Measurements from ENCODE around the gene OR5K1. TPM values are rescaled to one million over a fixed set of nuclear protein-coding genes. Genes with fewer than 3 reads are reported as not detected.

Gene OR5K1
- total RNA-seq, 1 donor from 2014 or later, result not detected

- Histone ChIP-seq H3K4me3 (no peak overlapping the region), H3F3A (ENCODE audit: low read depth) (peaks cover 6% of the 10 kb centered on the region), H3K79me2 (ENCODE audit: low read depth) (peaks cover 45% of the 10 kb centered on the region), H2AFZ (replicated peaks) (no peak overlapping the region), H3K4me1 (no peaks in the 10 kb centered on the region), H3K9ac (no peak overlapping the region), H3K36me3 (peaks cover 13% of the 10 kb centered on the region), H3K9me3 (ENCODE audit: low read depth) (no peaks in the 10 kb centered on the region), H3K27ac (no peak overlapping the region), H3K4me2 (no peak overlapping the region), H3K27me3 (no peaks in the 10 kb centered on the region), H4K20me1 (ENCODE audit: low read depth) (peaks cover 4% of the 10 kb centered on the region)
- H3K27me3 Mint-ChIP-seq (ENCODE audit: insufficient read depth, low read depth), result peaks cover 2% of the 10 kb centered on the region
- H3K36me3 Mint-ChIP-seq, result peaks cover 34% of the 10 kb centered on the region
- TF ChIP-seq EZH2phosphoT487 (IDR thresholded peaks at IDR 0.05), result no peak
- TF ChIP-seq, protein P1, sequence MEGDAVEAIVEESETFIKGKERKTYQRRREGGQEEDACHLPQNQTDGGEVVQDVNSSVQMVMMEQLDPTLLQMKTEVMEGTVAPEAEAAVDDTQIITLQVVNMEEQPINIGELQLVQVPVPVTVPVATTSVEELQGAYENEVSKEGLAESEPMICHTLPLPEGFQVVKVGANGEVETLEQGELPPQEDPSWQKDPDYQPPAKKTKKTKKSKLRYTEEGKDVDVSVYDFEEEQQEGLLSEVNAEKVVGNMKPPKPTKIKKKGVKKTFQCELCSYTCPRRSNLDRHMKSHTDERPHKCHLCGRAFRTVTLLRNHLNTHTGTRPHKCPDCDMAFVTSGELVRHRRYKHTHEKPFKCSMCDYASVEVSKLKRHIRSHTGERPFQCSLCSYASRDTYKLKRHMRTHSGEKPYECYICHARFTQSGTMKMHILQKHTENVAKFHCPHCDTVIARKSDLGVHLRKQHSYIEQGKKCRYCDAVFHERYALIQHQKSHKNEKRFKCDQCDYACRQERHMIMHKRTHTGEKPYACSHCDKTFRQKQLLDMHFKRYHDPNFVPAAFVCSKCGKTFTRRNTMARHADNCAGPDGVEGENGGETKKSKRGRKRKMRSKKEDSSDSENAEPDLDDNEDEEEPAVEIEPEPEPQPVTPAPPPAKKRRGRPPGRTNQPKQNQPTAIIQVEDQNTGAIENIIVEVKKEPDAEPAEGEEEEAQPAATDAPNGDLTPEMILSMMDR (IDR thresholded peaks at IDR 0.05), result no peak
- TF ChIP-seq EZH2 (IDR thresholded peaks at IDR 0.05), result no peak
- peaks cover 11% of the 10 kb centered on the region for H3K4me1 Mint-ChIP-seq
- no peaks in the 10 kb centered on the region for H3K9me3 Mint-ChIP-seq
- no peak overlapping the region for H3K4me3 Mint-ChIP-seq
- H3K27ac Mint-ChIP-seq, result no peak overlapping the region
- DNase-seq (ENCODE audit: low spot score), result no peak
These were observed 56.4 kb downstream of the OR5K1 start for GRCh38 chr3:98519351-98519750.

DNA sequence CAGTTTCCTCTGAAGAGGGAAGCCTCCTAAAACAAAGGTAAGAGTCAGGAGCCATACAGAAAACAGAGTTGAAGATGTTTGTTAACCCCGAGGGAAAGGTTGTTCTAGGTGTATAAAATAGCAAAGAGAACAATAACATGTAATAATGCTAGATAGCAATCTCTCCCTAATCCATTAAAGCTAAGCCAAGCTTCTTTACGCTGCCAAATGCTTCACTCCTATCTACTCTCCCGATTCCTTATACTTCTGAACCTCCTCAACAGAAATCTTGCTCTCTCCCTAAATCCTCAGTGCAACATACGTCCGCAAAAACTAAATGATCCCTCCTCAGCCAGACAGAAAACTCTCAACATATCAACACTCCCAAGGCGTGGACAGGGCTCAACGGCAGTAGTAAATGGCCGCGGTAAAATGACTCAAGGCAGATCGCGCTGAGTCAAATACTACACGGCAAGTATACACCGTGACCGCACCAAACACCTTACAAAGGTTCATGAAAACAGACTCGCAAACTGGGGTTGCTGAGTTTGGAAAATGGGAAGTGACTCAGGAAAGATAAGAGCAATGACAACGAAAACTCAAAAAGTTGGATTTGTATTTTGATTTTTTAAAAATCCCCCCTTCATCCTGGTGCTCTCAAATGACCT lies 59.0 kb downstream of the OR5K1 start:
- Histone ChIP-seq H3K4me2 (peak overlapping the region; percentile 84), H3K36me3 (peaks cover 7% of the 10 kb centered on the region), H3K9me3 (ENCODE audit: low read depth) (no peaks in the 10 kb centered on the region), H3K4me1 (no peaks in the 10 kb centered on the region), H2AFZ (replicated peaks) (peak overlapping the region; percentile 68), H3K4me3 (peak overlapping the region; percentile 69), H3K27ac (peak overlapping the region; percentile 74), H3K9ac (peak overlapping the region; percentile 42), H4K20me1 (ENCODE audit: low read depth) (peaks cover 4% of the 10 kb centered on the region), H3K27me3 (peaks cover 19% of the 10 kb centered on the region), H3F3A (ENCODE audit: low read depth) (peaks cover 6% of the 10 kb centered on the region), H3K79me2 (ENCODE audit: low read depth) (peaks cover 45% of the 10 kb centered on the region)
- DNase-seq (ENCODE audit: low spot score), result peak; percentile 60
- Mint-ChIP-seq H3K4me1 (peaks cover 11% of the 10 kb centered on the region), H3K4me3 (peak overlapping the region; percentile 97), H3K27me3 (ENCODE audit: insufficient read depth, low read depth) (peaks cover 4% of the 10 kb centered on the region), H3K27ac (peak overlapping the region; percentile 92), H3K36me3 (peaks cover 23% of the 10 kb centered on the region), H3K9me3 (no peaks in the 10 kb centered on the region)
- TF ChIP-seq EZH2phosphoT487 (IDR thresholded peaks at IDR 0.05) (no peak), EZH2 (IDR thresholded peaks at IDR 0.05) (no peak)
- TF ChIP-seq, protein P1 (IDR thresholded peaks at IDR 0.05), result no peak

Other genes starting within 250 kb of the OR5K1 start
- not detected in 2 replicates for gene OR5H6, start 199.0 kb upstream of the OR5K1 start, total RNA-seq (ENCODE audit: low replicate concordance)
- not detected in 2 replicates for gene OR5H2, start 180.7 kb upstream of the OR5K1 start, total RNA-seq (ENCODE audit: low replicate concordance)
- gene OR5K4, start 109.3 kb upstream of the OR5K1 start, total RNA-seq (ENCODE audit: low replicate concordance), result not detected in 2 replicates
- not detected in 2 replicates for gene OR5K3, start 72.5 kb upstream of the OR5K1 start, total RNA-seq (ENCODE audit: low replicate concordance)
- gene OR5K2, start 34.5 kb downstream of the OR5K1 start, total RNA-seq (ENCODE audit: low replicate concordance), result not detected in 2 replicates
- 110 and 176 TPM in 2 replicates for gene CLDND1, start 59.7 kb downstream of the OR5K1 start, total RNA-seq (ENCODE audit: low replicate concordance)
- gene GPR15, start 68.8 kb downstream of the OR5K1 start, total RNA-seq (ENCODE audit: low replicate concordance), result not detected in 2 replicates
- gene CPOX, start 130.4 kb downstream of the OR5K1 start, total RNA-seq (ENCODE audit: low replicate concordance), result 26.3 and 31.3 TPM in 2 replicates

Measured in neural progenitor cell (in vitro differentiated cells).